ENCODE measurements around the gene TBX19. TPM values are rescaled to one million over a fixed set of nuclear protein-coding genes. Genes with fewer than 3 reads are reported as not detected.

The TBX19 gene
- total and polyA plus RNA-seq, 5 donors from 2014 or later = 1.3 to 3.8 (median 2.1) TPM

GRCh38 chr1:168281603-168282325 is 1.1 kb downstream of the TBX19 start:
- Histone ChIP-seq H3K4me1 (ENCODE audit: control insufficient read depth, insufficient read depth, low read length, poor library complexity, severe bottlenecking) (no peaks in the 10 kb centered on the region), H3K27ac (ENCODE audit: insufficient read depth, low read length, poor library complexity, severe bottlenecking) (no peak overlapping the region), H3K27me3 (ENCODE audit: control insufficient read depth, insufficient read depth, low read length) (no peaks in the 10 kb centered on the region), H3K9me3 (ENCODE audit: control insufficient read depth in 2 of 2, low read length in 2 of 2) (no peaks in the 10 kb centered on the region), H3K36me3 (ENCODE audit: control insufficient read depth, insufficient read depth, low read length) (no peaks in the 10 kb centered on the region), H3K4me3 (ENCODE audit: low read depth, low read length) (no peak overlapping the region)
- no peak overlapping the region for H3K4me3 Mint-ChIP-seq
- H3K27ac Mint-ChIP-seq = no peak overlapping the region
- peaks cover 0 to 10% (median 8%) of the 10 kb centered on the region in 4 donors for H3K4me1 Mint-ChIP-seq
- no peaks in the 10 kb centered on the region for H3K27me3 Mint-ChIP-seq
- H3K9me3 Mint-ChIP-seq = peaks cover 0 to 6% (median 3%) of the 10 kb centered on the region in 7 donors
- no peak for ATAC-seq (ENCODE audit: low read depth in 2 of 2)
- DNase-seq = no peak
- H3K36me3 Mint-ChIP-seq = peaks cover 13% of the 10 kb centered on the region

- no peak overlapping the region for H3K4me3 Mint-ChIP-seq
- H3K27me3 ChIP-seq (ENCODE audit: control insufficient read depth, insufficient read depth, low read length) = no peaks in the 10 kb centered on the region
- ATAC-seq (ENCODE audit: low read depth in 2 of 2) (no peak), DNase-seq (no peak)
- H3K27ac Mint-ChIP-seq = no peak overlapping the region
- H3K27me3 Mint-ChIP-seq = no peaks in the 10 kb centered on the region
- H3K27ac ChIP-seq (ENCODE audit: insufficient read depth, low read length, poor library complexity, severe bottlenecking) = no peak overlapping the region
- no peaks in the 10 kb centered on the region for H3K4me1 ChIP-seq (ENCODE audit: control insufficient read depth, insufficient read depth, low read length, poor library complexity, severe bottlenecking)
- H3K4me1 Mint-ChIP-seq = peaks cover 0 to 18% (median 15%) of the 10 kb centered on the region in 4 donors
- H3K4me3 ChIP-seq (ENCODE audit: low read depth, low read length) = no peak overlapping the region
- no peaks in the 10 kb centered on the region for H3K9me3 ChIP-seq (ENCODE audit: control insufficient read depth in 2 of 2, low read length in 2 of 2)
- H3K36me3 ChIP-seq (ENCODE audit: control insufficient read depth, insufficient read depth, low read length) = no peaks in the 10 kb centered on the region
- H3K9me3 Mint-ChIP-seq = no peaks in the 10 kb centered on the region
- H3K36me3 Mint-ChIP-seq = peaks cover 9% of the 10 kb centered on the region
Measured at GRCh38 chr1:168285521-168285790, 4.8 kb downstream of the TBX19 start.

GRCh38 chr1:168285971-168286927 is 5.6 kb downstream of the TBX19 start:
- no peaks in the 10 kb centered on the region for H3K4me1 ChIP-seq (ENCODE audit: control insufficient read depth, insufficient read depth, low read length, poor library complexity, severe bottlenecking)

GRCh38 chr1:168287237-168287664 is 6.6 kb downstream of the TBX19 start:
- Mint-ChIP-seq H3K9me3 (no peaks in the 10 kb centered on the region), H3K36me3 (peaks cover 3% of the 10 kb centered on the region), H3K27me3 (no peaks in the 10 kb centered on the region), H3K4me3 (no peak overlapping the region), H3K27ac (peak overlapping the region in 1 of 3 donors; percentile 12), H3K4me1 (peaks cover 0 to 18% (median 15%) of the 10 kb centered on the region in 4 donors)
- DNase-seq (peak in 1 of 3 donors; percentile 69), ATAC-seq (ENCODE audit: low read depth in 2 of 2) (peak; percentile 37 to 66)
- Histone ChIP-seq H3K9me3 (ENCODE audit: control insufficient read depth in 2 of 2, low read length in 2 of 2) (no peaks in the 10 kb centered on the region), H3K27me3 (ENCODE audit: control insufficient read depth, insufficient read depth, low read length) (no peaks in the 10 kb centered on the region), H3K27ac (ENCODE audit: insufficient read depth, low read length, poor library complexity, severe bottlenecking) (no peak overlapping the region), H3K4me3 (ENCODE audit: low read depth, low read length) (no peak overlapping the region), H3K36me3 (ENCODE audit: control insufficient read depth, insufficient read depth, low read length) (no peaks in the 10 kb centered on the region), H3K4me1 (ENCODE audit: control insufficient read depth, insufficient read depth, low read length, poor library complexity, severe bottlenecking) (no peaks in the 10 kb centered on the region)

More at GRCh38 chr1:168285971-168286927, 5.6 kb downstream of the TBX19 start:
- no peak for ATAC-seq (ENCODE audit: low read depth in 2 of 2)
- no peak overlapping the region for H3K4me3 Mint-ChIP-seq
- Histone ChIP-seq H3K9me3 (ENCODE audit: control insufficient read depth in 2 of 2, low read length in 2 of 2) (no peaks in the 10 kb centered on the region), H3K36me3 (ENCODE audit: control insufficient read depth, insufficient read depth, low read length) (no peaks in the 10 kb centered on the region), H3K27ac (ENCODE audit: insufficient read depth, low read length, poor library complexity, severe bottlenecking) (no peak overlapping the region), H3K27me3 (ENCODE audit: control insufficient read depth, insufficient read depth, low read length) (no peaks in the 10 kb centered on the region), H3K4me3 (ENCODE audit: low read depth, low read length) (no peak overlapping the region)
- H3K36me3 Mint-ChIP-seq = peaks cover 9% of the 10 kb centered on the region
- H3K4me1 Mint-ChIP-seq = peaks cover 0 to 18% (median 15%) of the 10 kb centered on the region in 4 donors
- DNase-seq = no peak
- no peaks in the 10 kb centered on the region for H3K27me3 Mint-ChIP-seq
- H3K27ac Mint-ChIP-seq = peak overlapping the region in 1 of 3 donors; percentile 18
- H3K9me3 Mint-ChIP-seq = no peaks in the 10 kb centered on the region

GRCh38 chr1:168288311-168289052 is 7.8 kb downstream of the TBX19 start:
- no peaks in the 10 kb centered on the region for H3K4me1 ChIP-seq (ENCODE audit: control insufficient read depth, insufficient read depth, low read length, poor library complexity, severe bottlenecking)
- DNase-seq = no peak
- no peaks in the 10 kb centered on the region for H3K9me3 ChIP-seq (ENCODE audit: control insufficient read depth in 2 of 2, low read length in 2 of 2)
- no peak overlapping the region for H3K4me3 ChIP-seq (ENCODE audit: low read depth, low read length)
- Mint-ChIP-seq H3K9me3 (no peaks in the 10 kb centered on the region), H3K4me1 (peaks cover 0 to 18% (median 15%) of the 10 kb centered on the region in 4 donors), H3K27ac (no peak overlapping the region), H3K4me3 (no peak overlapping the region), H3K36me3 (peaks cover 10% of the 10 kb centered on the region), H3K27me3 (no peaks in the 10 kb centered on the region)
- no peak for ATAC-seq (ENCODE audit: low read depth in 2 of 2)
- H3K36me3 ChIP-seq (ENCODE audit: control insufficient read depth, insufficient read depth, low read length) = no peaks in the 10 kb centered on the region
- no peak overlapping the region for H3K27ac ChIP-seq (ENCODE audit: insufficient read depth, low read length, poor library complexity, severe bottlenecking)
- no peaks in the 10 kb centered on the region for H3K27me3 ChIP-seq (ENCODE audit: control insufficient read depth, insufficient read depth, low read length)

- Histone ChIP-seq H3K9me3 (ENCODE audit: control insufficient read depth in 2 of 2, low read length in 2 of 2) (no peaks in the 10 kb centered on the region), H3K36me3 (ENCODE audit: control insufficient read depth, insufficient read depth, low read length) (no peaks in the 10 kb centered on the region), H3K4me1 (ENCODE audit: control insufficient read depth, insufficient read depth, low read length, poor library complexity, severe bottlenecking) (no peaks in the 10 kb centered on the region), H3K4me3 (ENCODE audit: low read depth, low read length) (no peak overlapping the region), H3K27ac (ENCODE audit: insufficient read depth, low read length, poor library complexity, severe bottlenecking) (no peak overlapping the region), H3K27me3 (ENCODE audit: control insufficient read depth, insufficient read depth, low read length) (no peaks in the 10 kb centered on the region)
- H3K4me1 Mint-ChIP-seq = peaks cover 0 to 12% (median 12%) of the 10 kb centered on the region in 4 donors
- H3K9me3 Mint-ChIP-seq = no peaks in the 10 kb centered on the region
- no peaks in the 10 kb centered on the region for H3K27me3 Mint-ChIP-seq
- DNase-seq = no peak
- H3K27ac Mint-ChIP-seq = no peak overlapping the region
- no peak for ATAC-seq (ENCODE audit: low read depth in 2 of 2)
- no peak overlapping the region for H3K4me3 Mint-ChIP-seq
- peaks cover 14% of the 10 kb centered on the region for H3K36me3 Mint-ChIP-seq
Measured at GRCh38 chr1:168291222-168291837, 10.7 kb downstream of the TBX19 start.

GRCh38 chr1:168293356-168293755 is 12.7 kb downstream of the TBX19 start:
- H3K4me3 ChIP-seq (ENCODE audit: low read depth, low read length) = no peak overlapping the region
- DNase-seq (no peak), ATAC-seq (ENCODE audit: low read depth in 2 of 2) (no peak)
- H3K9me3 ChIP-seq (ENCODE audit: control insufficient read depth in 2 of 2, low read length in 2 of 2) = no peaks in the 10 kb centered on the region
- Mint-ChIP-seq H3K9me3 (no peaks in the 10 kb centered on the region), H3K27ac (peak overlapping the region in 1 of 3 donors; percentile 31), H3K36me3 (peaks cover 13% of the 10 kb centered on the region), H3K4me1 (no peaks in the 10 kb centered on the region), H3K27me3 (no peaks in the 10 kb centered on the region), H3K4me3 (no peak overlapping the region)
- no peaks in the 10 kb centered on the region for H3K36me3 ChIP-seq (ENCODE audit: control insufficient read depth, insufficient read depth, low read length)
- no peak overlapping the region for H3K27ac ChIP-seq (ENCODE audit: insufficient read depth, low read length, poor library complexity, severe bottlenecking)
- no peaks in the 10 kb centered on the region for H3K4me1 ChIP-seq (ENCODE audit: control insufficient read depth, insufficient read depth, low read length, poor library complexity, severe bottlenecking)
- no peaks in the 10 kb centered on the region for H3K27me3 ChIP-seq (ENCODE audit: control insufficient read depth, insufficient read depth, low read length)
